ENCODE data around the gene CELA1. TPM values are rescaled to one million over a fixed set of nuclear protein-coding genes. Genes with fewer than 3 reads are reported as not detected.

Gene CELA1
- total RNA-seq, 1 experiment from 2014 or later = not detected

- TF ChIP-seq, protein P1, sequence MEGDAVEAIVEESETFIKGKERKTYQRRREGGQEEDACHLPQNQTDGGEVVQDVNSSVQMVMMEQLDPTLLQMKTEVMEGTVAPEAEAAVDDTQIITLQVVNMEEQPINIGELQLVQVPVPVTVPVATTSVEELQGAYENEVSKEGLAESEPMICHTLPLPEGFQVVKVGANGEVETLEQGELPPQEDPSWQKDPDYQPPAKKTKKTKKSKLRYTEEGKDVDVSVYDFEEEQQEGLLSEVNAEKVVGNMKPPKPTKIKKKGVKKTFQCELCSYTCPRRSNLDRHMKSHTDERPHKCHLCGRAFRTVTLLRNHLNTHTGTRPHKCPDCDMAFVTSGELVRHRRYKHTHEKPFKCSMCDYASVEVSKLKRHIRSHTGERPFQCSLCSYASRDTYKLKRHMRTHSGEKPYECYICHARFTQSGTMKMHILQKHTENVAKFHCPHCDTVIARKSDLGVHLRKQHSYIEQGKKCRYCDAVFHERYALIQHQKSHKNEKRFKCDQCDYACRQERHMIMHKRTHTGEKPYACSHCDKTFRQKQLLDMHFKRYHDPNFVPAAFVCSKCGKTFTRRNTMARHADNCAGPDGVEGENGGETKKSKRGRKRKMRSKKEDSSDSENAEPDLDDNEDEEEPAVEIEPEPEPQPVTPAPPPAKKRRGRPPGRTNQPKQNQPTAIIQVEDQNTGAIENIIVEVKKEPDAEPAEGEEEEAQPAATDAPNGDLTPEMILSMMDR (conservative IDR thresholded peaks at IDR 0.05) = no peak
- no peak overlapping the region for H3K4me3 Mint-ChIP-seq
- H3K79me1 ChIP-seq (ENCODE audit: insufficient read depth, low read depth, low read length, poor library complexity, severe bottlenecking) = no peaks in the 10 kb centered on the region
Observed at GRCh38 chr12:51328587-51328986, 17.9 kb downstream of the CELA1 start.

More at GRCh38 chr12:51328587-51328986, 17.9 kb downstream of the CELA1 start:
- no peak overlapping the region for H3K4ac ChIP-seq (ENCODE audit: low read depth, low read length)
- H3K23ac ChIP-seq (ENCODE audit: insufficient read length, low read depth, low read length) = no peak overlapping the region
- no peaks in the 10 kb centered on the region; the same call in none of the 2 replicates for H3K27me3 Mint-ChIP-seq (ENCODE audit: low read depth)
- no peaks in the 10 kb centered on the region for H4K20me1 ChIP-seq (ENCODE audit: control insufficient read depth, insufficient read depth, insufficient read length)
- WGBS (ENCODE audit: extremely low coverage, insufficient read length, low lambda C conversion rate) = no CpG with 5 or more reads among the region's 4 CpGs
- no peaks in the 10 kb centered on the region for H3K79me2 ChIP-seq (ENCODE audit: insufficient read depth, low read length)
- no peak for DNase-seq
- no peak overlapping the region for H2BK20ac ChIP-seq (ENCODE audit: low read depth, low read length, poor library complexity, severe bottlenecking)
- no peak overlapping the region for H3T11ph ChIP-seq (ENCODE audit: low read length)
- H2BK15ac ChIP-seq (ENCODE audit: low read depth, low read length) = no peak overlapping the region
- H2AFZ ChIP-seq (ENCODE audit: low read length) = no peak overlapping the region
- H2BK5ac ChIP-seq (ENCODE audit: insufficient read length, low read length) = no peak overlapping the region
- H3K9me3 Mint-ChIP-seq = no peaks in the 10 kb centered on the region
- H3K9ac ChIP-seq (ENCODE audit: extremely low read depth, insufficient read length, low read length) = no peak overlapping the region
- H4K5ac ChIP-seq (ENCODE audit: insufficient read length, low read depth, low read length) = no peak overlapping the region
- no peak overlapping the region for H2AK5ac ChIP-seq (ENCODE audit: insufficient read length, low read length)
- no peaks in the 10 kb centered on the region for H3K23me2 ChIP-seq (ENCODE audit: insufficient read length, low read depth, low read length, poor library complexity, severe bottlenecking)
- no peaks in the 10 kb centered on the region; a peak in 1 of 7 replicates for H3K36me3 Mint-ChIP-seq (ENCODE audit: insufficient read depth in 1 of 3, low read depth in 3 of 3)
- H2BK12ac ChIP-seq (ENCODE audit: insufficient read length, low read depth, low read length) = no peak overlapping the region
- H3K9me3 ChIP-seq (ENCODE audit: control insufficient read depth, low read depth, low read length) = no peaks in the 10 kb centered on the region
- no peak overlapping the region for H4K91ac ChIP-seq (ENCODE audit: insufficient read length, low read depth, low read length)
- H3K4me1 Mint-ChIP-seq = peaks cover 11 to 13% of the 10 kb centered on the region in 2 experiments
- H3K4me2 ChIP-seq (ENCODE audit: insufficient read depth, insufficient read length, low read length) = no peak overlapping the region
- H2BK120ac ChIP-seq (ENCODE audit: low read depth, low read length, poor library complexity, severe bottlenecking) = no peak overlapping the region
- no peak overlapping the region for H3K14ac ChIP-seq (ENCODE audit: insufficient read depth, low read length)
- H3K56ac ChIP-seq (ENCODE audit: insufficient read length, low read depth, low read length) = no peak overlapping the region
- H3K4me1 ChIP-seq (ENCODE audit: insufficient read depth, low read length) = no peaks in the 10 kb centered on the region
- no peaks in the 10 kb centered on the region for H3K27me3 ChIP-seq (ENCODE audit: insufficient read depth, low read length)
- H3K27ac ChIP-seq (ENCODE audit: insufficient read length, low read depth, low read length) = no peak overlapping the region
- no peak overlapping the region for H3K18ac ChIP-seq (ENCODE audit: insufficient read length, low read depth, low read length)
- H3K27ac Mint-ChIP-seq = no peak overlapping the region
- H4K8ac ChIP-seq (replicated peaks; ENCODE audit: insufficient read length, low read depth, low read length) = no peak overlapping the region

All from H9 (cell line).